Vagina (tissue), 2 donors: ENCODE measurements around the gene CKAP2L. TPM values are rescaled to one million over a fixed set of nuclear protein-coding genes. Genes with fewer than 3 reads are reported as not detected.

Experiments used
- DNase-seq, 2 donors: peaks; one replicate each; pipeline ENCODE4 v3.0.0-alpha.2; 2017; ENCODE audit errors: extremely low spot score in 2 of 2
- H3K27ac ChIP-seq: fragments of 200-600 bp; sonication (generic); one replicate; pipeline ENCODE4 v1.5.1; 2019
- H3K27me3 ChIP-seq: fragments of 200-600 bp; sonication (generic); one replicate; pipeline ENCODE4 v1.5.1; 2019
- H3K36me3 ChIP-seq, 2 donors: fragments of 200-600 bp; sonication (generic); one replicate each; pipeline ENCODE4 v1.5.1; 2017 to 2019
- H3K4me1 ChIP-seq: fragments of 200-600 bp; sonication (generic); one replicate; pipeline ENCODE4 v1.5.1; 2019
- H3K4me3 ChIP-seq, 2 donors: fragments of 200-600 bp; sonication (generic); 1 replicate in 1 of 2; 2 replicates in 1 of 2; pipeline ENCODE4 v1.5.1; 2016 to 2019
- H3K9me3 ChIP-seq: fragments of 200-600 bp; sonication (generic); one replicate; pipeline ENCODE4 v1.5.1; 2019
- POLR2A ChIP-seq, 2 donors: fragments of 450-650 bp; IDR thresholded peaks; one replicate each; pipeline ENCODE4 v1.6.1; 2017; ENCODE audit warnings: antibody characterized with exemption in 2 of 2, mild to moderate bottlenecking in 2 of 2, moderate library complexity in 2 of 2
- POLR2AphosphoS5 ChIP-seq, 2 donors: sonication (generic); formaldehyde crosslinking; IDR thresholded peaks; one replicate each; pipeline ENCODE4 v1.9.0; 2017; ENCODE audit warnings: antibody characterized with exemption in 2 of 2, mild to moderate bottlenecking in 2 of 2, low read depth in 1 of 2; ENCODE audit not compliant: insufficient read depth in 1 of 2
- intact Hi-C: fragments of 100-400 bp; cut with DNase I; formaldehyde crosslinking; loops from one replicate; pipeline ENCODE4 v1.15.1; 2023
- total RNA-seq: library from RNA; depleted of rRNA; stranded (reverse); fragments of >200 nt; gene quantifications from one replicate; pipeline ENCODE4 v1.2.3, GENCODE V29; 2016
- TF ChIP-seq, protein P1 (sequence below), 3 experiments: fragments of 450-650 bp in 2 of 3; fragments of 200-600 bp in 1 of 3; sonication (generic) in 1 of 3; IDR thresholded peaks; one replicate each; pipeline ENCODE4 v1.5.1; 2017 to 2019; ENCODE audit warnings: antibody characterized with exemption in 3 of 3, mild to moderate bottlenecking in 2 of 3, moderate library complexity in 2 of 3

The CKAP2L gene, protein sequence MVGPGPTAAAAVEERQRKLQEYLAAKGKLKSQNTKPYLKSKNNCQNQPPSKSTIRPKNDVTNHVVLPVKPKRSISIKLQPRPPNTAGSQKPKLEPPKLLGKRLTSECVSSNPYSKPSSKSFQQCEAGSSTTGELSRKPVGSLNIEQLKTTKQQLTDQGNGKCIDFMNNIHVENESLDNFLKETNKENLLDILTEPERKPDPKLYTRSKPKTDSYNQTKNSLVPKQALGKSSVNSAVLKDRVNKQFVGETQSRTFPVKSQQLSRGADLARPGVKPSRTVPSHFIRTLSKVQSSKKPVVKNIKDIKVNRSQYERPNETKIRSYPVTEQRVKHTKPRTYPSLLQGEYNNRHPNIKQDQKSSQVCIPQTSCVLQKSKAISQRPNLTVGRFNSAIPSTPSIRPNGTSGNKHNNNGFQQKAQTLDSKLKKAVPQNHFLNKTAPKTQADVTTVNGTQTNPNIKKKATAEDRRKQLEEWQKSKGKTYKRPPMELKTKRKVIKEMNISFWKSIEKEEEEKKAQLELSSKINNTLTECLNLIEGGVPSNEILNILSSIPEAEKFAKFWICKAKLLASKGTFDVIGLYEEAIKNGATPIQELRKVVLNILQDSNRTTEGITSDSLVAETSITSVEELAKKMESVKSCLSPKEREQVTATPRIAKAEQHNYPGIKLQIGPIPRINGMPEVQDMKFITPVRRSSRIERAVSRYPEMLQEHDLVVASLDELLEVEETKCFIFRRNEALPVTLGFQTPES
- 1.2 TPM for total RNA-seq

DNA sequence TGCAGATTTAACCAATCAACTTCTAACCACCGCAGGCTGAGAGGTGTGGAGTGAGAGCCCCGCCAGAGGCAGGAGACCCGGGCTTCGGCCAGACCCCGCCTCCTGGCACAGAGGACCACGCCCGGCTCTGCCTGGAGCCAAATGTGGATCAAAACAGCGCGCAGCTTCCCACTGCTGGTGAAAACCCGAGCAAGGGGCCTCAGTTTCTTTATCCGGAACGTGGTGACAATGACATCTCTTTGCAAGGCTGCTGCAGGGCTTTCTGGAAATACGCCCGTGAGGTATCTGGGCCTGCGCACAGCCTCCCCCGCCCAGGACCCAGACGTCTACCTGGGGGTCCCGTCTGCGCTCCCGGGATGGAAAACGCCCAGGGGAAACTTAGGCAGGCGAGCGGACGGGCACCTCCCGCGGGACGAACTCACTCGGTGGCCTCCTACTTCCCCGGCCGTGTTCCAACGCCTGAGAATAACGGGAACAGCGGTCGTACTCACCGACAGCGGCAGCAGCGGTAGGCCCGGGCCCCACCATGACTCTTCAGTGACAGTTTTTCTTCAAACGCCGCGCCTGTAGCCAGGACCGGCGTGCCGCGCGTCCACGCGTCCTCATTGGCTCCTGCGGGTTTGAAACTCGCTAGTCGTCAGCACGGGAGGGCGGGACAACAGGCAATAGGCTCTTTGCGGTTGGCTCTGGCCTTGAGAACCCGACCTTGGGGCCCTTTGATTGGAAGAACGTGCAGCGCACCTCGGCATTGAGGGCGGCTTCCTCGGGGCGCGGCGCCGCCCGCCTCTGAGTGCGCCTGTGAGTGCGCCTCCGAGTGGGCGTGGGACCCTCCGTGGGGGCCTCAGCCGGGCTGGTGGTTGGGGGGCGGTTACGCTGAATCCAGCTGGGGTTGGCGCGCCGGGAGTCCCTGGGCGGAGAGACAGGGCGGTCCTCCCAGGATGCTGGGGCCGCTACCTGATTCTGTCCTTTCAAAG is at the start of gene CKAP2L:
TSS of gene CKAP2L (minus strand) at position 539 of the 974 bp plus-strand sequence. CDS start at position 528, 11 bp downstream.
- TF ChIP-seq POLR2A (IDR thresholded peaks at IDR 0.05) (no peak), POLR2AphosphoS5 (IDR thresholded peaks at IDR 0.05; ENCODE audit: insufficient read depth in 1 of 2, low read depth in 1 of 2) (peak; percentile 68 to 84)
- TF ChIP-seq, protein P1, sequence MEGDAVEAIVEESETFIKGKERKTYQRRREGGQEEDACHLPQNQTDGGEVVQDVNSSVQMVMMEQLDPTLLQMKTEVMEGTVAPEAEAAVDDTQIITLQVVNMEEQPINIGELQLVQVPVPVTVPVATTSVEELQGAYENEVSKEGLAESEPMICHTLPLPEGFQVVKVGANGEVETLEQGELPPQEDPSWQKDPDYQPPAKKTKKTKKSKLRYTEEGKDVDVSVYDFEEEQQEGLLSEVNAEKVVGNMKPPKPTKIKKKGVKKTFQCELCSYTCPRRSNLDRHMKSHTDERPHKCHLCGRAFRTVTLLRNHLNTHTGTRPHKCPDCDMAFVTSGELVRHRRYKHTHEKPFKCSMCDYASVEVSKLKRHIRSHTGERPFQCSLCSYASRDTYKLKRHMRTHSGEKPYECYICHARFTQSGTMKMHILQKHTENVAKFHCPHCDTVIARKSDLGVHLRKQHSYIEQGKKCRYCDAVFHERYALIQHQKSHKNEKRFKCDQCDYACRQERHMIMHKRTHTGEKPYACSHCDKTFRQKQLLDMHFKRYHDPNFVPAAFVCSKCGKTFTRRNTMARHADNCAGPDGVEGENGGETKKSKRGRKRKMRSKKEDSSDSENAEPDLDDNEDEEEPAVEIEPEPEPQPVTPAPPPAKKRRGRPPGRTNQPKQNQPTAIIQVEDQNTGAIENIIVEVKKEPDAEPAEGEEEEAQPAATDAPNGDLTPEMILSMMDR (IDR thresholded peaks at IDR 0.05): peak in 1 of 3 experiments; percentile 1
- Histone ChIP-seq H3K27ac (peak within 1 kb of the TSS; percentile 59), H3K9me3 (no peaks in the 10 kb centered on the region), H3K4me3 (peak within 1 kb of the TSS; percentile 76 to 81), H3K27me3 (no peaks in the 10 kb centered on the region), H3K36me3 (no peaks in the 10 kb centered on the region), H3K4me1 (peaks cover 13% of the 10 kb centered on the region)
- intact Hi-C loops: no loop called here
- DNase-seq: peak in 1 of 2 donors; percentile 95

DNA sequence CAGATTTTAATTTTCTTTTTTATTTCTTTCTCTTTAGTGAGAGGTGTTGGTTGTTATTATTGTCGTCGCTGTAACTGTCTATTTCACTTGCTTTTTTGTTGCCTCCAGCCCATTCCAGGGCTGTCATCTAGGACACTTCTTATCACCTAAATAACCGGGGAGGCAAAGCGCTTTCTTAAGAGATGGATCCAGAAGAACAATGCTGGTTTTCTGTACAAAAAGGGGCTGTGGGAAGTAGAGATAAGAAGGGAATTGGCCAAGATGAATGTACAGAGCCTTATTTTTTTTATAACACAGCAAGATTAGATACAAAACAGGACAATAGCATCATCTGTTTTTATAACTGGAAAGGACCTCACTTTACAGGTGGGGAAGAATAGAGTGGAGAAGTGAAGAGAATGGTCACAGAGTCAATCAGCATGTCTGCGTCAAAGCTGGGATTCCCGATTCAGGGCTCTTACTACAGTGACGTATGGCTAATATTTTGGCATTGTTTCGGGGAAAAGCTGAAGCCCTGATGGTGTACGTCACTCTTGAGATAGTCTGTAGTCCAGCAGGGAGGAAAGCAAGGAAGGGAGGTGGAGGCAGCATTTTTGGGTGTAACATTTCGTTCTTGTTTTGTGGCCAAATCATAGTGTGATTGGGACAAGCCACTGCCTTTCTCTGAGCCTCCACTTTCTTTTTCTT is 49.0 kb upstream of the CKAP2L start:
- H3K27me3 ChIP-seq: no peaks in the 10 kb centered on the region
- intact Hi-C loops: no loop called here
- no peak overlapping the region for H3K4me3 ChIP-seq
- peaks cover 19% of the 10 kb centered on the region for H3K4me1 ChIP-seq
- no peaks in the 10 kb centered on the region for H3K9me3 ChIP-seq
- no peaks in the 10 kb centered on the region for H3K36me3 ChIP-seq
- TF ChIP-seq, protein P1 (IDR thresholded peaks at IDR 0.05): no peak
- TF ChIP-seq POLR2AphosphoS5 (IDR thresholded peaks at IDR 0.05; ENCODE audit: insufficient read depth in 1 of 2, low read depth in 1 of 2) (no peak), POLR2A (IDR thresholded peaks at IDR 0.05) (no peak)
- DNase-seq: no peak
- H3K27ac ChIP-seq: no peak overlapping the region

DNA sequence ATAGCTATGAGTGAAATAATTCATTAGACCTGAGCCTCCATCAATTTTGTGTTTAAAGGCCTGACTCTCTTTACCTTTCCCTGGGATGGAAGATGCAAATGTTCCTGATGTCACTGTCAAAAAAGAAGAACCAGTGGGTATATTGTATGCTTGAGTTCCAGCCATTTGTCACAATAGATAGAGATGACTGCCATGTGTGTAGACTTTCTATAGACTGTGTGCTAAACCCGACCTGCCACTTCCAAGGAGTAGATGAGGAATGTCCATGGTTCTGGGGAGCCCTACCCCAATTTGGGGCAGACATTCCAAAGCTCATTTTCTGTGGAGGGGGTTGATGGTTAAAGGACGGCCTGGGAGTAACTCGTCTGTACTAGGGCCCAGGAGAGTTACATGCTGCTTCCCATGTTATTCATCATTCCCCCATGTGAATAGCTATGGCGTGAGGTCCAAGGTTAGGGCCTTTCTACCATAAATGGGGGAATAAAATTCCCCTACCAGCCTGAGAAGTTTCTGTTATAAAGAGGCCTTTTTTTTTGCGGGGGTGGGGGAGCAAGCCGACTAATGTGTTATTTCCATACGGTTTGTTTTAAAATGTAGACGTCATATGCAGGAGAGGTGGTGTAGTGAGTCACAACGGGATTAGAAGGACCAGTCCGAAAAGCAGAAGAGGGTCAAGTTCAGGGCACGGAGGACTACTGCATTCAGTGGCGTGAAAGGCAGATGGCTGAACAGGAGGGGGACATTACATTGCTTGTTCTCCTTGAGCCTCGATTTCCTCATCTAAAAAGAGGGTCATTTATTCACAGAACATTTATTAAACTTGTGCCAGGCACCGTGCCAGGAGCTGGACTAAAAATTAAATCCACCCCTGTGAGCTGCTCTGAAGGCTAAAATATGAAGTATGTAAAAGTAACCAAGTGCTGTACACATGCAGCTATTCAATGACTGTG is 48.2 kb upstream of the CKAP2L start:
- intact Hi-C loops: no loop called here
- no peak overlapping the region for H3K4me3 ChIP-seq

More for the DNA sequence above, 48.2 kb upstream of the CKAP2L start:
- Histone ChIP-seq H3K4me1 (peaks cover 19% of the 10 kb centered on the region), H3K36me3 (no peaks in the 10 kb centered on the region), H3K27me3 (no peaks in the 10 kb centered on the region), H3K9me3 (no peaks in the 10 kb centered on the region), H3K27ac (no peak overlapping the region)
- no peak for DNase-seq
- TF ChIP-seq POLR2AphosphoS5 (IDR thresholded peaks at IDR 0.05; ENCODE audit: insufficient read depth in 1 of 2, low read depth in 1 of 2) (no peak), POLR2A (IDR thresholded peaks at IDR 0.05) (no peak)
- TF ChIP-seq, protein P1 (IDR thresholded peaks at IDR 0.05): no peak
